ENCODE data around the gene SLCO1B1.

DNA sequence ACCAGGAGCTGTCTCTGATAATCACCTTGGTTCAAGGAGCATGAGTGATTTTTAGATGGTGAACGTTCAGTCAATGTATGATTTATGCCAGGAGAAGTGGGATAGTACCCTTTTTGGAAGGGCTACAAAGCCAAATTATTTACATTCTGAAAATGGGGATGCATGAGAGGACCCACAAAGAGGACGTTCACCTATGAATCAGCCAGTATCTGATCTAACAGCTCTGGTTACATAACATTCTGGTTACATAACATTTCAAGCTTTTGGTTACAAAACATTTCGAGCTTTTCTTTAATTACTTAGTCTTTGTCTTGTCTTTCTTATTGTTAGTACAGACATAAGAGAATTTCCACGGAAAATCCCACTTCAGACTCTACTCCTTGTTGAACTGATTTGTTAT is 134.9 kb downstream of the SLCO1B1 start:
- TF ChIP-seq CTCF (IDR thresholded peaks at IDR 0.05) (no peak), POLR2A (IDR thresholded peaks at IDR 0.05) (no peak)

All from heart left ventricle (tissue), 13 donors.